Esophagus squamous epithelium (tissue), 5 donors: ENCODE data around the gene PLAGL2. TPM values are rescaled to one million over a fixed set of nuclear protein-coding genes. Genes with fewer than 3 reads are reported as not detected.

Experiments used
- DNase-seq: peaks from one replicate; lab custom pipeline; 2025; lab: John Stamatoyannopoulos, UW
- H3K27ac ChIP-seq, 4 donors: fragments of 200-600 bp; sonication (generic); one replicate each; pipeline ENCODE4 v1.5.1; 2016 to 2019; ENCODE audit warnings: mild to moderate bottlenecking in 1 of 4
- H3K27me3 ChIP-seq, 4 donors: fragments of 200-600 bp; sonication (generic); 1 replicate in 3 of 4; 2 replicates in 1 of 4; pipeline versions ENCODE4 v1.5.1 to v1.6.0; 2017 to 2021; ENCODE audit warnings: antibody characterized with exemption in 1 of 4
- H3K36me3 ChIP-seq, 3 donors: fragments of 200-600 bp; sonication (generic); one replicate each; pipeline ENCODE4 v1.5.1; 2016 to 2019
- H3K4me1 ChIP-seq, 3 donors: fragments of 200-600 bp; sonication (generic); one replicate each; pipeline ENCODE4 v1.5.1; 2017 to 2019
- H3K4me3 ChIP-seq, 4 donors: fragments of 200-600 bp; sonication (generic); 1 replicate in 3 of 4; 2 replicates in 1 of 4; pipeline ENCODE4 v1.5.1; 2016 to 2019; ENCODE audit warnings: mild to moderate bottlenecking in 2 of 4, moderate library complexity in 1 of 4
- H3K9me3 ChIP-seq, 3 donors: fragments of 200-600 bp; sonication (generic); one replicate each; pipeline ENCODE4 v1.5.1; 2016 to 2019
- CTCF ChIP-seq, 6 experiments: fragments of 450-650 bp in 4 of 6; fragments of 200-600 bp in 2 of 6; sonication (generic) in 2 of 6; IDR thresholded peaks; one replicate each; pipeline ENCODE4 v1.5.1; 2016 to 2019; ENCODE audit warnings: antibody characterized with exemption in 6 of 6, mild to moderate bottlenecking in 4 of 6, moderate library complexity in 4 of 6
- POLR2A ChIP-seq, 4 donors: fragments of 450-650 bp; IDR thresholded peaks; one replicate each; pipeline ENCODE4 v1.6.1; 2017; ENCODE audit warnings: antibody characterized with exemption in 4 of 4, mild to moderate bottlenecking in 4 of 4, moderate library complexity in 3 of 4
- WGBS, 2 donors: methylation state at CpG; one replicate each; pipeline ENCODE4 v1.1.5; 2018; 5-methylcytosine and 5-hydroxymethylcytosine counted together
- intact Hi-C: fragments of 100-400 bp; cut with DNase I; formaldehyde crosslinking; loops from one replicate; pipeline ENCODE4 v1.15.0; 2022
- total RNA-seq, 4 donors: library from RNA; depleted of rRNA; stranded (reverse); fragments of >200 nt; gene quantifications; one replicate each; pipeline ENCODE4 v1.1.0, GENCODE V29; 2016
- donor health status: DM: yes; HTN: yes; CAD: no.

Gene PLAGL2
- total RNA-seq, 4 donors from 2014 or later: 6.2 to 14.0 (median 11.2) TPM

DNA sequence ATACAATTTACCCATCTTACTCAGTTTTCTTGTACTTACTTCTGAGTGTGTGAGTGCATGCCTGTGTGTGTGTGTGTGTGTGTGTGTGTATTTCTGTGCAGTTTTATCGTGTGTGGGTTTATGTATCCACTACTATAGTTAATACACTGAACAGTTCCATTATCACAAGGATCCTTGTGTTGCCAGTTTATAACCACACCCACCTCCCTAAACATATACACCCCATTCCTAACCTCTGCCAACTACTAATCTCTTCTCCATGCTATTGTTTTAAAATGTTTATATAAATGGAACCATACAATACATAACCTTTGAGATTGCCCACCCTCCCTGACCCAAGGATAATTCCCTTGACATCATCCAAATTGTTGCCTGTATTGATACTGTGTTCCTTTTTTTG is 18.8 kb upstream of the PLAGL2 start:
- Histone ChIP-seq H3K4me1 (peaks cover 0 to 17% (median 0%) of the 10 kb centered on the region in 3 donors), H3K27me3 (no peaks in the 10 kb centered on the region), H3K4me3 (no peak overlapping the region), H3K9me3 (no peaks in the 10 kb centered on the region), H3K27ac (no peak overlapping the region), H3K36me3 (peaks cover 11 to 88% (median 28%) of the 10 kb centered on the region in 3 donors)
- 24 to 44% methylated on average over 1 of the region's 1 CpG for WGBS, 2 donors
- intact Hi-C loops: no loop called here
- DNase-seq: no peak
- TF ChIP-seq POLR2A (IDR thresholded peaks at IDR 0.05) (no peak), CTCF (IDR thresholded peaks at IDR 0.05) (no peak)

GRCh38 chr20:32224463-32224862 is 16.9 kb upstream of the PLAGL2 start:
- WGBS, 2 donors: 76 to 88% methylated on average over 4 of the region's 4 CpGs
- peaks cover 0 to 17% (median 0%) of the 10 kb centered on the region in 3 donors for H3K4me1 ChIP-seq
- no peak for DNase-seq
- no peak for TF ChIP-seq CTCF (IDR thresholded peaks at IDR 0.05)
- no peak for TF ChIP-seq POLR2A (IDR thresholded peaks at IDR 0.05)
- H3K9me3 ChIP-seq: no peaks in the 10 kb centered on the region
- H3K36me3 ChIP-seq: peaks cover 14 to 88% (median 16%) of the 10 kb centered on the region in 3 donors
- H3K27ac ChIP-seq: no peak overlapping the region
- intact Hi-C loops: no loop called here
- no peaks in the 10 kb centered on the region for H3K27me3 ChIP-seq
- no peak overlapping the region for H3K4me3 ChIP-seq

GRCh38 chr20:32218156-32218900 is 10.8 kb upstream of the PLAGL2 start:
- DNase-seq: no peak
- H3K9me3 ChIP-seq: no peaks in the 10 kb centered on the region
- intact Hi-C loops: no loop called here
- no peaks in the 10 kb centered on the region for H3K4me1 ChIP-seq
- no peak overlapping the region for H3K27ac ChIP-seq
- TF ChIP-seq CTCF (IDR thresholded peaks at IDR 0.05) (no peak), POLR2A (IDR thresholded peaks at IDR 0.05) (no peak)
- H3K36me3 ChIP-seq: peaks cover 5 to 100% (median 11%) of the 10 kb centered on the region in 3 donors
- WGBS, 2 donors: 85 to 86% methylated on average over 4 to 5 of the region's 5 CpGs
- no peak overlapping the region for H3K4me3 ChIP-seq
- no peaks in the 10 kb centered on the region for H3K27me3 ChIP-seq

- intact Hi-C loops: no loop called here
Measured at GRCh38 chr20:32216179-32217142, 8.9 kb upstream of the PLAGL2 start.

More at GRCh38 chr20:32216179-32217142, 8.9 kb upstream of the PLAGL2 start:
- Histone ChIP-seq H3K4me1 (no peaks in the 10 kb centered on the region), H3K4me3 (no peak overlapping the region), H3K36me3 (peaks cover 0 to 100% (median 6%) of the 10 kb centered on the region in 3 donors), H3K27ac (no peak overlapping the region), H3K27me3 (no peaks in the 10 kb centered on the region), H3K9me3 (no peaks in the 10 kb centered on the region)
- TF ChIP-seq POLR2A (IDR thresholded peaks at IDR 0.05) (no peak), CTCF (IDR thresholded peaks at IDR 0.05) (no peak)
- 78 to 91% methylated on average over 12 of the region's 13 CpGs for WGBS, 2 donors
- no peak for DNase-seq
